Neural crest cell (in vitro differentiated cells): Measurements from ENCODE around the gene PARVB. TPM values are rescaled to one million over a fixed set of nuclear protein-coding genes. Genes with fewer than 3 reads are reported as not detected.

Source experiments
- DNase-seq: peaks from one replicate; pipeline ENCODE4 v3.0.0; 2021; ENCODE audit warnings: low read depth, mixed read lengths, low spot score
- H3K27ac Mint-ChIP-seq: one replicate; pipeline ENCODE4 v1.8.0; 2021; ENCODE audit warnings: mild to moderate bottlenecking, mixed read lengths; ENCODE audit not compliant: unreplicated experiment
- H3K27me3 Mint-ChIP-seq: 2 replicates; pipeline ENCODE4 v1.8.0; 2021; ENCODE audit warnings: low read depth, mild to moderate bottlenecking, mixed read lengths
- H3K36me3 Mint-ChIP-seq: 2 replicates; pipeline ENCODE4 v1.8.0; 2021; ENCODE audit warnings: low read depth, mild to moderate bottlenecking, mixed read lengths
- H3K4me1 Mint-ChIP-seq: 2 replicates; pipeline ENCODE4 v1.8.0; 2021; ENCODE audit warnings: mixed read lengths
- H3K4me3 Mint-ChIP-seq: one replicate; pipeline ENCODE4 v1.8.0; 2021; ENCODE audit warnings: mild to moderate bottlenecking, mixed read lengths
- H3K9me3 Mint-ChIP-seq: 2 replicates; pipeline ENCODE4 v1.8.0; 2021; ENCODE audit warnings: mixed read lengths
- total RNA-seq: library from RNA; stranded (reverse); gene quantifications from 2 replicates; pipeline ENCODE4 v1.2.1, GENCODE V29; 2021
- TF ChIP-seq, protein P1 (sequence below): fragments of 200-600 bp; sonication (generic); conservative IDR thresholded peaks from 2 replicates; pipeline ENCODE4 v1.5.0; 2021; ENCODE audit warnings: antibody characterized with exemption, mild to moderate bottlenecking

Gene PARVB
- total RNA-seq, 1 donor from 2014 or later = 21.8 TPM

DNA sequence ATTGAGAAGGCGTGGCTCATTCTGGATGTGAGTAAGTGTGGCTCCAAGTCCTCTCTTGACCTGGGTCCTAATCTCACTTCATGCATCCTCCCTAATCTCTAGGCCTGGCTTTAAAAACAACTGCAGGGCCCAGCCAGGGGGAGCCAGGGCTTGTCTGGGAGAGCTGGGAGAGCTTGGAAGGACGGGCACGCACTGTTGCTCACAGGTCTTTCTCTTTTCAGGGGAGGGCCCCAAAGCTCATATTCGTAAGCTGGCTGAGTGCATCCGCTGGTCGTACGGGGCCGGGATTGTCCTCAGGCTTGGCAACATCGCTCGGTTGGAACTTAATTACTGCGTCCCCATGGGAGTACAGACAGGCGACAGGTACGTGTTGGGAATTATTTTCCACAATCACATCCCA is 34.1 kb upstream of the PARVB start:
- no peaks in the 10 kb centered on the region for H3K9me3 Mint-ChIP-seq
- peaks cover 5% of the 10 kb centered on the region for H3K4me1 Mint-ChIP-seq
- no peak overlapping the region for H3K27ac Mint-ChIP-seq
- H3K27me3 Mint-ChIP-seq = no peaks in the 10 kb centered on the region
- DNase-seq = no peak
- H3K4me3 Mint-ChIP-seq = no peak overlapping the region
- TF ChIP-seq, protein P1, sequence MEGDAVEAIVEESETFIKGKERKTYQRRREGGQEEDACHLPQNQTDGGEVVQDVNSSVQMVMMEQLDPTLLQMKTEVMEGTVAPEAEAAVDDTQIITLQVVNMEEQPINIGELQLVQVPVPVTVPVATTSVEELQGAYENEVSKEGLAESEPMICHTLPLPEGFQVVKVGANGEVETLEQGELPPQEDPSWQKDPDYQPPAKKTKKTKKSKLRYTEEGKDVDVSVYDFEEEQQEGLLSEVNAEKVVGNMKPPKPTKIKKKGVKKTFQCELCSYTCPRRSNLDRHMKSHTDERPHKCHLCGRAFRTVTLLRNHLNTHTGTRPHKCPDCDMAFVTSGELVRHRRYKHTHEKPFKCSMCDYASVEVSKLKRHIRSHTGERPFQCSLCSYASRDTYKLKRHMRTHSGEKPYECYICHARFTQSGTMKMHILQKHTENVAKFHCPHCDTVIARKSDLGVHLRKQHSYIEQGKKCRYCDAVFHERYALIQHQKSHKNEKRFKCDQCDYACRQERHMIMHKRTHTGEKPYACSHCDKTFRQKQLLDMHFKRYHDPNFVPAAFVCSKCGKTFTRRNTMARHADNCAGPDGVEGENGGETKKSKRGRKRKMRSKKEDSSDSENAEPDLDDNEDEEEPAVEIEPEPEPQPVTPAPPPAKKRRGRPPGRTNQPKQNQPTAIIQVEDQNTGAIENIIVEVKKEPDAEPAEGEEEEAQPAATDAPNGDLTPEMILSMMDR = no peak
- peaks cover 4% of the 10 kb centered on the region for H3K36me3 Mint-ChIP-seq

DNA sequence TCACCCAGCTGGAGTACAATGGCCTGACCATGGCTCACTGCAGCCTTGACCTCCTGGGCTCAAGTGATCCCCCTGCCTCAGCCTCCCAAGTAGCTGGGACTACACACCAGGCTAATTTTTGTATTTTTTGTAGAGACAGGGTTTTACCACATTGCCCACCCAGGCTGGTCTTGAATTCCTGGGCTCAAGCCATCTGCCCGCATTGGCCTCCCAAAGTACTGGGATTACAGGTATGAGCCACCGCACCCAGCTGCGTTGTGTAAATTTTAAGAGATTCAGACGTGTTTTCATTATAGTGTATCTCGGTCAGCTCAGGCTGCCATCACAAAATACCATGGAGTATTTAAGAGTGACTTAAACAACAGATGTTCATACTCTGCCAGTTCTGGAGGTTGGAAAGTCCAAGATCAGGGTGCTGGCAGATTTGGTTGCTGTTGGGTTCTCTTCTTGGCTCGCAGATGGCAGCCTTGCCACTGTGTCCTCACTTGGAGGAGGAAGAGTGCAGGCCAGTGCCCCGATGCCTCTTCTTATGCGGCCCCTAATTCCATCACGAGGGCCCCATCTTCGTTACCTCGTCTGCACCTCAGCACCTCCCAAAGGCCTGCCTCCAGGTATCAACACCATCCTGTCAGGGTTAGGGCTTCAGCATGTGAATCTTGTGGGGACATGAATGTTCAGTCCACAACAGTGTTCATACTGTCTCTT is 32.6 kb upstream of the PARVB start:
- Mint-ChIP-seq H3K4me3 (no peak overlapping the region), H3K27ac (no peak overlapping the region), H3K36me3 (no peaks in the 10 kb centered on the region), H3K9me3 (no peaks in the 10 kb centered on the region), H3K4me1 (peaks cover 5% of the 10 kb centered on the region), H3K27me3 (no peaks in the 10 kb centered on the region)
- TF ChIP-seq, protein P1 = no peak
- DNase-seq = no peak

DNA sequence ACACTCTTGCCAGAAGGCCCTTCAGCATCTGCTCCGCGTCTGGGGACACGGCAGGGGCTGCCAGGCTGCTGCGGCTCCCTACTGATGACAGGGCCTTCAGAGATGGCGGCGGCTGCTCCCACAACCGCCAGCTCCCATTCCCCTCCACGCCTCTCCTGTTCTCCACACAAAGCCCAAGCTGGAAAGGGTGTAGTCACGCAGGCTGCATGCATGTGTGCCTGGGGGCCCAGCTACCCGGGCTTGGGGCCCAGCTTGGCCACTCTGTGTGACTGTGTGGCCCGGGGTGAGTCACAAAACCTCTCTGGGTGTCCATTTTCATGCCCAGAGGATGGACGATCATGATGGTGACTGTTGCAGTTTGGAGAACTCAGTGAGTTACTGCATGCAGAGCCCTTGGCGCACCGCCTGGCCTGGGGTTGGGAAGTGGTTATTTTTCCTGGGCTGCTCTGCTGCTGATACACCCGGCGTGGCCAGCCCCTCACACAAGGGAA is 31.7 kb upstream of the PARVB start:
- H3K9me3 Mint-ChIP-seq = no peaks in the 10 kb centered on the region
- DNase-seq = no peak
- peaks cover 4% of the 10 kb centered on the region for H3K36me3 Mint-ChIP-seq
- H3K27me3 Mint-ChIP-seq = no peaks in the 10 kb centered on the region
- peaks cover 5% of the 10 kb centered on the region for H3K4me1 Mint-ChIP-seq
- no peak overlapping the region for H3K27ac Mint-ChIP-seq
- TF ChIP-seq, protein P1 = no peak
- H3K4me3 Mint-ChIP-seq = no peak overlapping the region

DNA sequence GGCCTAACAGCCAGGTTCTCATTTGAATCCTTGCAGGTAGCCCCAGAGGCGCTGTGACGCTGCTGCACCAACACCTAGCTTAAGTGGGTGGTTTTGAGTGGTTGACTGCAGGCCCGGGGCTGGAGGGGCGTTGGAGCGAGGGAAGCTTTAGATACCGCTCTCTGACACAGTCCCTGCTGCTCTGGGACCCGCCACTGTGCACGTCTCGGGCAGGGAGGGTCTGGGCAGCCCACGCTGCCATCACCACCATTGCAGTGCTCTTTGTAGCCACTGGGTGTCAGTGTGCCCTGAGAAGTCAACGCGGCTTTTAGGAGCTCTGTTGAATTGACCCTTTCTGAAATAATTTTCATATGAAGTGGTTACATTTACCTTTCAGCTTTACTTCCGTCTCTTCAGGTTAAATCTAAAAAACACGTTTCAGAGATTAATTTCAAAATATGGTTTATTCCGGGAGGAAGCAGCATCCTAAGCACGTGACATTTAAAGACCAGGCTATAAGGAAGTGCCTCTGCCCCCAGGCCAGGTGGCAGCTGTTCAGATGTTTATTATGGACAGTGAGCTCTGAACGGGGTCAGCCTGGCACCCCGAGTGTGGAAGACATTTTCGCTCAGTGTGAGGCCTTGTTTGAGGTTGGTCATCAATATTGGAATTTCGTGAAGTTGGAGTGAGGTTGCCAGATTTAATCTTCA is 30.9 kb upstream of the PARVB start:
- peak; percentile 60 for DNase-seq
- TF ChIP-seq, protein P1 = peak; percentile 99
- H3K27me3 Mint-ChIP-seq = no peaks in the 10 kb centered on the region
- no peak overlapping the region for H3K4me3 Mint-ChIP-seq
- H3K27ac Mint-ChIP-seq = no peak overlapping the region
- peaks cover 5% of the 10 kb centered on the region for H3K4me1 Mint-ChIP-seq
- no peaks in the 10 kb centered on the region for H3K9me3 Mint-ChIP-seq
- H3K36me3 Mint-ChIP-seq = peaks cover 5% of the 10 kb centered on the region

DNA sequence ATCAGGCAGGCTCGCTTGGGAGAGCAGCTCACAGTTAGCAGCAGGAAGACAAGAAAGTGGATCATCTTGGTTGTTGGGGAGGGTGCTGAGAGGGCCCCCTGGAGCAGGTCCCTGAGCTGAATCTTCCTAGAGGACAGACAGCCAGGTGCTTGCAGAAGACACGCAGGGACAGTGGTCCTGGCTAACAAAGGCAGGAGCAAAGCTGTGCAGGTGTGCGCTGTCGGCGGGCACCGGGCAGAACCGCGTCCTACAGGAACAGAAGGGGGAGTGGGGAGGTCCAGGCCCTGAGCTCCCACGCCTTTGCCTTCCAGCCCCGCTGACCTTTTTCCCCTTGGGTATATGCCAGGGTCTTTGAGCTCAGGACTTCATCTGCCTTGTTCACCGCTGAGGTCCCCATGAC is 30.1 kb upstream of the PARVB start:
- peaks cover 5% of the 10 kb centered on the region for H3K4me1 Mint-ChIP-seq
- peaks cover 10% of the 10 kb centered on the region for H3K36me3 Mint-ChIP-seq
- DNase-seq = no peak
- H3K27ac Mint-ChIP-seq = no peak overlapping the region
- TF ChIP-seq, protein P1 = no peak
- H3K4me3 Mint-ChIP-seq = no peak overlapping the region
- H3K27me3 Mint-ChIP-seq = no peaks in the 10 kb centered on the region
- no peaks in the 10 kb centered on the region for H3K9me3 Mint-ChIP-seq
